HG02943 (cell line): Measurements from ENCODE around the gene CACUL1.
"Not testable (repeated sequence)": the region's sequence is repeated elsewhere in the genome, so short reads cannot be mapped to it uniquely, and the experiment has no call there.

Source experiments
- ATAC-seq: cut with Tn5 transposase; IDR thresholded peaks from one replicate; pipeline ENCODE4 v1.9.1; 2021; ENCODE audit warnings: mild to moderate bottlenecking, low read depth, moderate library complexity; ENCODE audit not compliant: unreplicated experiment

The CACUL1 gene

GRCh38 chr10:118698421-118698820 is 56.3 kb downstream of the CACUL1 start:
- peak; percentile 99 for ATAC-seq

GRCh38 chr10:118694848-118695247 is 59.9 kb downstream of the CACUL1 start:
- no peak for ATAC-seq

DNA sequence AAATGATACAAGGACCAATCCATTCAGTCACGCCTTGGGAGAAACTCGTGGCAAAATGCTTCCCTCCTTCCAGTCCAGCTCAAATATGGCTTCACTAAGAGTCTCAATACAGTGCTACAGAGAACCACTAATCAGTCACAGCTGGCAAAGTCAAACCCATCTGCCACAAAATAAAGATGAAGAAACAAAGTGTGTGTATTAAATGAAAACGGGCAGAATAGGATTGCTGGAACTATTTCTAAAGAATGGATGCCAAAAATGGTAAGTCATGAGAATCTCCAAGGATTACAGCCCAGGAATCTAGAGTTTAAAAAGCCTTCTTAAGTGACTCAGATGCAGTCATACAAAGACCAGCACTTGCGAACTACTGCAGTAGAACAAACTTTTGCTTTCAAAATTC is 61.9 kb downstream of the CACUL1 start:
- no peak for ATAC-seq

GRCh38 chr10:118689070-118689858 is 65.5 kb downstream of the CACUL1 start:
- no peak for ATAC-seq

- ATAC-seq = no peak
Observed at GRCh38 chr10:118687472-118687871, 67.3 kb downstream of the CACUL1 start.

DNA sequence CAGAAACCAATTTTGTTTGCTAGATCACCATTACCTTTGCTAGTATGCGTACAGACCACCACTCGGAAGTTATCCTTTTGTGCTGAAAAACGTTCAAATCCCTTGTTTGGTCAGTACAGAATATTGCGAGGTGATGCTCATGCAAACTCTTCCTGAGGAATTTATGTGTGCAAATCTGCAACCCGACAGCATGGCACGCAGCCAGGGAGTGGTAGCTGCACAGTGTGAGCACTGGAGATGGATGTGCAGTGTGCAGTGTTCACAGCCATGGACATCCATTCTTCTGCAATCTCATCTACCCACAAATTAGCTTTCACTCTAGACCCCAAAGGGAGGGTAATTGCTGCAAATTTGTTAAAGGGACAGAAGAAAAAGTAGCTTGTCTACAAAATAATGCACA is 72.2 kb downstream of the CACUL1 start:
- no peak for ATAC-seq

DNA sequence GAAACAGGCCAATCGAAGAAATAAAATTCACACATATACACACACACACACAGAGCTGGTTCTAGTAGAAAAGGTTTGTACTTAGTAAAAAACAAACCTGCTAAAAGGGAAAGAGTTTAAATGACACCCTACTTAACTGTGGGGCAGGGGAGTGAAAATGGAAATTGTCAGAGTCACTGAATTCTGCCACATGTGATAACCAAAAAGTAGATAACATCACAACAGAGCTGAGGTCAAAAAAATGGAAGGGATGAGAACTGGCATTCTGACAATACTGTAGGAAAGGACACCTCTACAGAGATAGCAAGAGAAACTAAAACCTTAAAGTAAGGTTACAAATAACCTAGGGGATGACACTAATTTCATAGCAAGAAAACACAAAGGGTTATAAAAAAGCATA is 74.6 kb downstream of the CACUL1 start:
- ATAC-seq = no peak

DNA sequence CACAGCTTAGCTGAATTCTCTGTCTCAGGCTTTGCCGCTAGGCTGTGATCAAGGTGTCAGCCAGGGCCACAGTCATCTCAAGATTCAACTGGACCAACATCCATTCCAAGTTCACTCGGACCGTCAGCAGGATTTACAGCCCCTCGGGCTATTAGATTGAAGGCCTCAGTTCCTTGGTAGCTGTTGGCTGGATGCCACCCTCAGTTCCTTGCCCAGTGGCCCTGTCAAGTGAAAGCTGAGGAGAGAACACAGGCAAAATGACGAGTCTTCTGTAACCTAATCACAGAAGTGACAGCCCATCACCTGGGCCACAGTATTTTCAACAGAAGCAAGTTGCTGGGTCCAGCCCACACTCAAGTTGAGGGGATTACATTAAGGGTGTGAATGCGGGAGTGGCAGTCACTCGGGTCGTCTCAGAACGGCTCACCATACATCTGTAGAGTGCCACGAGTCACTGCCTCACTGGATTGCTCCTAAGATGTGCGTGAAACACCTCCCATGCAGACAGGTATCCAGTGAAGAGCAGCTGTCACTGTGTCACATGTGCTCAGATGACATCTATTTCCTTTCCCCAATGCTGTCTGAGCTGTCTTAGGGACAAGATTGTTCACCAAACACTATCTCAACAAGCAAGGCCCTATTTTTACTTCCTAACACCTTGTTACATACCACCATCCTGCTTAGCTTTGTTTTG is 80.4 kb downstream of the CACUL1 start:
- ATAC-seq = no peak

DNA sequence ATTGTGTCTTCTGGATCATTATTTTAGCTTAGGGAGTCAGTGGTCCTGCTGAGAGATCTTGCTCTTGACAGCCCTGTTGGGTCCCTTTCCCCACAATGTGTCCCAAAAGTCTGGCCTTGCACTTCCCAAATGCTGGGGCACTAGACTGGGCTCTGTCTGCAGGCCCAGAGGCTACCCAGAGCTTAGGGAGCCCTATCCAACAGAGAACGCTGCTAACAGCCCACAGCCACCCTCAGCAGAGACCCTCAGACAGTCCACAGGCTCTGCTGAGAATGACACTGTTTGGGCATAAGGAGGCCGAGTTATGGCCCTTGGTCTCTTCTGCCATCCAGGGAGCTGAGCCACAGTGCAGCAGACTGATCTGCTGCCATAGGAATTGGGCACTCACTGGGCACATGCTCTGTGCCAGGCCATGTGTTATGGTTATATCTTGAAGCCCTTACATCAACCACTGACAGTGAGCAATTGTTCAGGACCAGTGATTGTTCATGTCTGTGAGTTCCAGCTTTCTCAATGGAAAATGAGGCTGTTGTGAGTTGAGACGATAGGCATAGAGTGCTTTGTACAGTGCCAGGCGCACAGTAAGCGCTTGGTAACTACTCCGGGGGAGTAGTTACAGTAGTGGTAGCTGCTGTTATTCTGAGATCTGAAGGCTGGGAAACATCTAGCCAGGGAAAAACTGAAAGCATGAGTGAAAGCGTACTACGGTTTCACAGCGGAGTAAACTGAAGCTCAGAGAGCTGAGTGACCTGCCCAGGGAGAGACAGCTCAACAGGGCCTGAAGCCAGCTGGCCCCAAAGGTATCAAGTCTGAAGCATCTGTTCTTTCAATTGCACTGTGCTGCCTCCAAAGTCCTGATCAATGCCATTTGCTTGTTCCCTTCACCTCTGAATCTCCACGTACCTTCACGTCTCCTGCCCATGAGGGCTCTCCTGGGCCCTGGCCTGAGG is 81.7 kb downstream of the CACUL1 start:
- no peak for ATAC-seq

DNA sequence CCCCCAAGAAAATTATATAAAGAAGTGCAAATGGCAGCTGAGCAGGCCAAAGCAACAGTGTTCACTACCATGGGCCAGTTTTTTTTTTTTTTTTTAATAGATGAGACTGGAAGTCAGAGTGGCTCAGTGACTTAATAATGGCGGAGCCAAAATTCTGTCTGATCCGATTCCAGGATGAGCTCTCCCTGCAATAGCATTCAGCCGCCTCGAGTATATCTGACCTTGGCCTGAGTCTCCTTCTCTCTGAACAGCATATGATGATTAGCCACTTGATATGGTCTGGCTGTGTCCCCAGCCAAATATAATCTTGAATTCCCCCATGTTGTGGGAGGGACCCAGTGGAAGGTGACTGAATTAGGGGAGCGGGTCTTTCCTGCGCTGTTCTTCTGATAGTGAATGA is 82.6 kb downstream of the CACUL1 start:
- no peak for ATAC-seq

DNA sequence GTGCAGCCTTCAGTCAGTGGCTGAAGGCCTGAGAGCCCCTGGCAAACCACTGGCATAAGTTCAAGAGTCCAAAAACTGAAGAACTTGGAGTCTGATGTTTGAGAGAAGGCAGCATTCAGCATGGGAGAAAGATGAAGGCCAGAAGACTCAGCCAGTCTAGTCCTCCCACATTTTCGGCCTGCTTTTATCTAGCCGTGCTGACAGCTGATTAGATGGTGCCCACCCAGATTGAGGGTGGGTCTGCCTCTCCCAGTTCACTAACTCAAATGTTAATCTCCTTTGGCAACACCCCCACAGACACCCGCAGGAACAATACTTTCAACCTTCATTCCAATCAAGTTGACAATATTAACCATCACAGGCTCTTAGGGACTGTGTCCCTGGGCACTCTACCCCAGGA is 83.5 kb downstream of the CACUL1 start:
- not testable (repeated sequence) for ATAC-seq

- no peak for ATAC-seq
Observed at GRCh38 chr10:118670472-118671124, 84.2 kb downstream of the CACUL1 start.

GRCh38 chr10:118669835-118670234 is 84.9 kb downstream of the CACUL1 start:
- no peak for ATAC-seq

GRCh38 chr10:118669020-118669791 is 85.6 kb downstream of the CACUL1 start:
- no peak for ATAC-seq

GRCh38 chr10:118668228-118668952 is 86.4 kb downstream of the CACUL1 start:
- ATAC-seq = no peak

- ATAC-seq = no peak
Observed at GRCh38 chr10:118667732-118668131, 87.0 kb downstream of the CACUL1 start.

DNA sequence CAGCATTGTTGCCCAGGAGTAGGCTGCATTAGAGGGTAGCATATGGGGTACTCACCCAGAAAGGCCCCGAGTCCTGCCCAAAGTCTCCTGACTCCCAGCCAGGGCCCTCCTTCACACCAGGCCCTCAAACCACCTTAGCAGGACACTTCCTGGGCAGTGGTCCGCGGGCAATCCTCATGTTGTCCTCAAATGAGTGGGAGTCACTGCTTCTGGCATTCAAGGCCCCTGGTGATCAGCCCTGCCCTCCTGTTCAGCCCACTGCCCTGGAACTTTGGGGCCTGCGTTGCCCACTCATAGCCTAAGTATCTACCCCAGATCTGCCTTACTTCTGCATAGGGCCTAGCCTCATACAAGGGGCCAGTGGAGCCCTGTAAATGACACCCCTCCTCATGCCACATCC is 88.4 kb downstream of the CACUL1 start:
- ATAC-seq = no peak

DNA sequence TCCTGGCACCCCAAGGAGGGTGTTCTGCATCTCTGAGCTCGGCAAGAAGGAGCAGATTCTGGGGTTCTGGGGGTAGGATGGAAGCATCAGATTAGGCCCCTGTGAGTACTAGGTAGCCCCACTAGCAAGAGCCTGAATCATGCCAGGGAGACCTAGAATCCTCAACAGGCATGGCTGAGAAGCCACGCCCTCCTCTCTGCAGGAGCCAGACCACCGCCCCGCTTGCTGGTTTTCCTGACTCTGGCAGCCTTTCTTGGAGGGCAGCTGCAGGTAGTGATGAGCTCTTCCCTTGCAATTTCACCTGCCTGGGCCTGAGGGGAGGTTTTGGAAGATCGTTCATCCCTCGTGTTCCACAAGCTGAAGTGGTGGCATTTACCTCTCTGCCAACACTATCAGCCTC is 90.4 kb downstream of the CACUL1 start:
- no peak for ATAC-seq

- no peak for ATAC-seq
Observed at GRCh38 chr10:118663176-118663575, 91.6 kb downstream of the CACUL1 start.
